Measurements from ENCODE around the gene PDE6A.

GRCh38 chr5:149824846-149825245 is 119.7 kb downstream of the PDE6A start:
- TF ChIP-seq CTCF (IDR thresholded peaks at IDR 0.05; ENCODE audit: control extremely low read depth in 1 of 3, insufficient read depth in 1 of 3, low read depth in 1 of 3, low read length in 3 of 3) (no peak), ZNF274 (IDR thresholded peaks at IDR 0.05; ENCODE audit: borderline replicate concordance, extremely low read depth, low read length) (no peak), POLR2AphosphoS5 (IDR thresholded peaks at IDR 0.05; ENCODE audit: low read depth, low read length) (no peak), SIX5 (IDR thresholded peaks at IDR 0.05; ENCODE audit: low read depth, low read length) (no peak), GABPA (IDR thresholded peaks at IDR 0.05; ENCODE audit: borderline replicate concordance, insufficient read depth, low read length) (no peak), TCF12 (IDR thresholded peaks at IDR 0.05; ENCODE audit: low read depth, low read length) (no peak)
